K562 (cell line): ENCODE data around the gene GLIS1. TPM values are rescaled to one million over a fixed set of nuclear protein-coding genes. Genes with fewer than 3 reads are reported as not detected.
A peak's percentile ranks its signal among the peaks of the same experiment; 100 is the strongest.

Experiments
- ATAC-seq: fragments of 200-7000 bp; cut with Tn5 transposase; 3 replicates; pipeline ENCODE4 v1.9.1; 2020; ENCODE audit warnings: moderate library complexity
- BruUV-seq: library from RNA; stranded (reverse); fragments of 400-500 nt; replicated peaks from 2 replicates; lab custom pipeline; 2021; lab: Mats Ljungman, UMichigan
- CTCF ChIA-PET: fragments of 300-600 bp; formaldehyde crosslinking; extraction: SDS; loops from one replicate; lab custom pipeline; 2021; ENCODE audit warnings: low intra/inter-chr PET ratio; lab: Yijun Ruan, JAX
- POLR2A ChIA-PET: fragments of 300-600, 350-650 bp; sonication (Branson Sonifier 250); formaldehyde crosslinking; extraction: SDS; loops from one replicate; lab custom pipeline; 2021; ENCODE audit warnings: antibody characterized with exemption, inconsistent platforms; lab: Yijun Ruan, JAX
- DNase-seq, 4 experiments: peaks; one replicate each; pipeline versions ENCODE4 v3.0.0 to v3.0.0-alpha.2; 2011 to 2018; ENCODE audit warnings: low spot score in 3 of 4, mixed read lengths in 3 of 4; ENCODE audit errors: extremely low read depth in 1 of 4
- FAIRE-seq: peaks from 2 replicates; lab custom pipeline; 2011; peaks lifted over from hg19 to GRCh38; lab: Jason Lieb, UNC
- H2AFZ ChIP-seq: 2 replicates; pipeline ENCODE4 v1.6.0; 2011; ENCODE audit warnings: low read depth, low read length, control low read depth, inconsistent platforms
- H3K27ac ChIP-seq: fragments of 200-600 bp; 3 replicates; pipeline ENCODE4 v1.8.0; 2011; ENCODE audit warnings: low read depth, mild to moderate bottlenecking, control low read depth, inconsistent platforms, low read length, moderate library complexity, mixed read lengths; ENCODE audit errors: extremely low read depth
- H3K27me3 ChIP-seq, 2 experiments: fragments of 300-600 bp in 1 of 2; 2 replicates in 1 of 2; 3 replicates in 1 of 2; pipeline versions ENCODE4 v1.6.0 to v1.8.0; 2011; ENCODE audit warnings: inconsistent platforms in 2 of 2, low read length in 2 of 2, mild to moderate bottlenecking in 1 of 2, mixed read lengths in 1 of 2, moderate library complexity in 1 of 2; ENCODE audit not compliant: control insufficient read depth in 2 of 2, insufficient read depth in 2 of 2
- H3K36me3 ChIP-seq: fragments of 300-600 bp; 3 replicates; pipeline ENCODE4 v1.8.0; 2011; ENCODE audit warnings: mild to moderate bottlenecking, low read length, inconsistent platforms; ENCODE audit not compliant: control insufficient read depth, insufficient read depth
- H3K4me1 ChIP-seq, 2 experiments: fragments of 200-600 bp in 1 of 2; replicated peaks in 1 of 2; 2 replicates in 1 of 2; 3 replicates in 1 of 2; pipeline versions ENCODE4 v1.5.1 to v1.8.0; 2011; ENCODE audit warnings: inconsistent platforms in 2 of 2, low read length in 2 of 2, mild to moderate bottlenecking in 1 of 2, mixed read lengths in 1 of 2, moderate library complexity in 1 of 2; ENCODE audit not compliant: control insufficient read depth in 2 of 2, insufficient read depth in 2 of 2
- H3K4me2 ChIP-seq: 2 replicates; pipeline ENCODE4 v1.6.1; 2011; ENCODE audit warnings: low read length, control low read depth, inconsistent platforms, mixed read lengths; ENCODE audit not compliant: insufficient read depth
- H3K4me3 ChIP-seq: fragments of 200-600 bp; sonication (generic), shearing (Covaris generic); 2 replicates; pipeline ENCODE4 v1.5.1; 2016; ENCODE audit warnings: control low read depth, inconsistent platforms
- H3K79me2 ChIP-seq: fragments of 200-600 bp; 3 replicates; pipeline ENCODE4 v1.8.0; 2011; ENCODE audit warnings: low read length, inconsistent platforms; ENCODE audit not compliant: control insufficient read depth, insufficient read depth
- H3K9ac ChIP-seq, 2 experiments: 2 replicates each; pipeline versions ENCODE4 v1.6.0 to v1.6.1; 2011; ENCODE audit warnings: low read depth in 2 of 2, low read length in 2 of 2, control low read depth in 1 of 2, inconsistent platforms in 1 of 2, mild to moderate bottlenecking in 1 of 2, mixed read lengths in 1 of 2; ENCODE audit not compliant: insufficient read depth in 1 of 2
- H3K9me1 ChIP-seq: one replicate; pipeline ENCODE4 v1.6.0; 2011; ENCODE audit warnings: inconsistent platforms, mild to moderate bottlenecking, low read length, moderate library complexity; ENCODE audit not compliant: control insufficient read depth, insufficient read depth
- H3K9me3 ChIP-seq: replicated peaks from 2 replicates; pipeline ENCODE4 v1.5.1; 2011; ENCODE audit warnings: low read depth, low read length, inconsistent platforms; ENCODE audit not compliant: control insufficient read depth, insufficient read depth
- H4K20me1 ChIP-seq: replicated peaks from 2 replicates; pipeline ENCODE4 v1.6.1; 2011; ENCODE audit warnings: low read length, inconsistent platforms, mixed read lengths; ENCODE audit not compliant: control insufficient read depth, insufficient read depth
- HIVEP1 ChIP-seq: fragments of 250-450 bp; sonication (Bioruptor Pico); IDR thresholded peaks from 2 replicates; pipeline ENCODE4 v1.4.0; 2020; ENCODE audit warnings: mild to moderate bottlenecking
- JUNB ChIP-seq: fragments of 450-650 bp; formaldehyde crosslinking; conservative IDR thresholded peaks from 2 replicates; pipeline ENCODE4 v1.4.0; 2020; ENCODE audit warnings: mild to moderate bottlenecking
- MAZ ChIP-seq, 2 experiments: fragments of 450-650 bp in 1 of 2; sonication (generic) in 1 of 2; formaldehyde crosslinking; IDR thresholded peaks in 1 of 2; conservative IDR thresholded peaks in 1 of 2; 2 replicates each; pipeline versions ENCODE4 v1.4.0 to v1.5.0; 2020; ENCODE audit warnings: mild to moderate bottlenecking in 1 of 2, missing genetic modification reagents in 1 of 2
- PHF8 ChIP-seq: fragments of 200-600 bp; sonication (generic); IDR thresholded peaks from 2 replicates; pipeline ENCODE4 v1.6.1; 2012; ENCODE audit warnings: mixed run types, mild to moderate bottlenecking, inconsistent platforms, low read length, moderate library complexity, borderline replicate concordance
- SREBF1 ChIP-seq: fragments of 150-350 bp; IDR thresholded peaks from 2 replicates; pipeline ENCODE4 v1.6.1; 2014; ENCODE audit warnings: antibody characterized with exemption, low read depth, low read length, borderline replicate concordance
- SRSF1 ChIP-seq: fragments of 200-400 bp; formaldehyde crosslinking; IDR thresholded peaks from 2 replicates; pipeline ENCODE4 v1.6.1; 2017; ENCODE audit warnings: mild to moderate bottlenecking, low read depth, low read length, moderate library complexity
- WHSC1 ChIP-seq: IDR thresholded peaks from one replicate; pipeline ENCODE4 v1.6.1; 2012; ENCODE audit warnings: low read length, control low read depth, inconsistent platforms
- ZNF282 ChIP-seq: sonication (generic); formaldehyde crosslinking; IDR thresholded peaks from 2 replicates; pipeline ENCODE4 v1.8.1; 2023; ENCODE audit warnings: missing genetic modification reagents
- ZNF507 ChIP-seq: conservative IDR thresholded peaks from 2 replicates; pipeline ENCODE4 v1.6.1; 2017; ENCODE audit warnings: missing genetic modification characterization, missing compliant biosample characterization
- WGBS: fragments of 100-300 bp; shearing (Covaris generic); methylation state at CpG from one replicate; pipeline ENCODE4 v1.1.6; 2016; ENCODE audit warnings: low coverage, mixed read lengths; ENCODE audit not compliant: insufficient coverage; ENCODE audit errors: missing lambda C conversion rate; 5-methylcytosine and 5-hydroxymethylcytosine counted together
- in situ Hi-C: fragments of 300-500 bp; cut with MboI; formaldehyde crosslinking; loops from 4 replicates; pipeline ENCODE4 v1.15.0; 2018; ENCODE audit warnings: inconsistent platforms, mixed read lengths
- intact Hi-C: fragments of 100-400 bp; cut with micrococcal nuclease; formaldehyde crosslinking; loops from 2 replicates; pipeline ENCODE4 v1.14.2; 2022
- polyA plus RNA-seq, 8 experiments: library from polyadenylated mRNA; depleted of rRNA in 4 of 8; stranded (reverse) in 5 of 8; unstranded in 3 of 8; fragments of >200 nt; fragmentation: Nextera tagmentation in 2 of 8; fragmentation: Illumina TruSeq in 1 of 8; extraction: Ambion mirVana in 2 of 8; extraction: Trizol in 1 of 8; gene quantifications; 2 replicates each; pipeline versions ENCODE4 v1.2.1 to v1.2.3, GENCODE V29; 2011 to 2014; ENCODE audit warnings: inconsistent platforms in 1 of 8, missing spikeins in 1 of 8
- total RNA-seq, 7 experiments: library from RNA; depleted of rRNA in 6 of 7; stranded (reverse); fragments of >200 nt in 6 of 7; fragmentation: Illumina TruSeq in 2 of 7; extraction: Trizol in 2 of 7; gene quantifications; 2 replicates each; pipeline versions ENCODE4 v1.2.1 to v1.2.3, GENCODE V29; 2011 to 2021; ENCODE audit warnings: low replicate concordance in 1 of 7
- TF ChIP-seq, protein P1 (sequence below): fragments of 450-650 bp; formaldehyde crosslinking; IDR thresholded peaks from 2 replicates; pipeline ENCODE4 v1.4.0; 2022; ENCODE audit warnings: mild to moderate bottlenecking, moderate library complexity
- TF ChIP-seq, protein P2 (sequence below): fragments of 250-450 bp; sonication (Bioruptor Pico); IDR thresholded peaks from 2 replicates; pipeline ENCODE4 v1.8.0; 2022; ENCODE audit warnings: moderate library complexity, mild to moderate bottlenecking, inconsistent platforms
- TF ChIP-seq, protein P3 (sequence below): fragments of 250-450 bp; sonication (Bioruptor Pico); IDR thresholded peaks from 2 replicates; pipeline ENCODE4 v1.4.0; 2020; ENCODE audit warnings: mild to moderate bottlenecking
- TF ChIP-seq, protein P4 (sequence below): sonication (generic); formaldehyde crosslinking; IDR thresholded peaks from 2 replicates; pipeline ENCODE4 v1.8.1; 2022; ENCODE audit warnings: missing genetic modification reagents
- TF ChIP-seq, protein P5 (sequence below): fragments of 450-650 bp; IDR thresholded peaks from 2 replicates; pipeline ENCODE4 v1.6.1; 2018; ENCODE audit warnings: mild to moderate bottlenecking, low read depth; ENCODE audit not compliant: partially characterized antibody
- TF ChIP-seq, protein P6 (sequence below): sonication (generic); formaldehyde crosslinking; IDR thresholded peaks from 2 replicates; pipeline ENCODE4 v1.8.1; 2023; ENCODE audit warnings: mild to moderate bottlenecking, missing genetic modification reagents

The GLIS1 gene
- total and polyA plus RNA-seq, 9 of the 15 experiments (the other 6 are each of a cell fraction or from before 2014, with no cell fraction given) = not detected

DNA sequence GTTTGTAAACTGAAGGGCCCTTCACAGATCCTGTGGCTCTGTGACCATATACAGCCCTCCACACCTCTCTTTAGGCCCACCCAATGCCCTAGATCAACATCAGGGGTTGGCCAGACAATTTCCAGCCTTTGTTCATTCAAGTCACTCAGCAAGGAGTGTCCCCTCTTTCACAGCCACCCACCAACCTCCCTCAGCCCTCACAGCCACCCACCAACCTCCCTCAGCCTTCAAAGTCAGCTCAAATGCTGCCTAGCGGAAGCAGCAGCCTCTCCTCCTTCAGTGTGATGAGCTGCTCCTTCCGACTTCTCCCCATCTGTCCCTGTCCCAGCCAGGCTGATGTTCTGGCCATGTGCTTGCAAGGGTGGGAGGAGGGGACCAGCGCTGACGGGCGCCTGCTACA, 208.4 kb downstream of the GLIS1 start:
- FAIRE-seq (no peak), DNase-seq (no peak), ATAC-seq (no peak)
- WGBS = 2% methylated on average over 5 of the region's 5 CpGs
- H3K9me3 ChIP-seq = no peaks in the 10 kb centered on the region
- BruUV-seq = no TSS peak
- POLR2A ChIA-PET = interaction anchor here (0.9 kb wide), 1 partner anchor 26 kb away, joined by 3 read pairs; no protein-coding TSS in a partner anchor
- H3K4me1 ChIP-seq = peaks cover 0 to 8% of the 10 kb centered on the region in 2 experiments; a peak in 1 of 5 replicates
- no peak overlapping the region for H3K27ac ChIP-seq
- H4K20me1 ChIP-seq = peaks cover 32% of the 10 kb centered on the region
- H3K9ac ChIP-seq = 0 out of 4 replicates have a peak overlapping the region, but pooled peaks of 1 of the 2 experiments have one; percentile 10
- peaks cover 24 to 65% of the 10 kb centered on the region in 2 experiments; a peak in 4 of 5 replicates for H3K27me3 ChIP-seq
- no peak overlapping the region for H3K4me2 ChIP-seq
- no peak overlapping the region for H3K4me3 ChIP-seq
- no peak overlapping the region for H2AFZ ChIP-seq
- no peaks in the 10 kb centered on the region for H3K36me3 ChIP-seq
- intact Hi-C loops = no loop called here
- no peaks in the 10 kb centered on the region for H3K79me2 ChIP-seq
- in situ Hi-C loops = no loop called here
- H3K9me1 ChIP-seq = no peaks in the 10 kb centered on the region
- CTCF ChIA-PET = no interaction called here
- TF ChIP-seq ZNF282 (CRISPR knock-in tag) (no peak), JUNB (CRISPR knock-in tag) (no peak), PHF8 (no peak; the same call in 1 of the 2 replicates), HIVEP1 (CRISPR knock-in tag) (no peak), WHSC1 (no peak), ZNF507 (tag) (no peak), SREBF1 (no peak), MAZ (CRISPR knock-in tag; conservative IDR thresholded peaks at IDR 0.05 in 1 of 2, IDR thresholded peaks at IDR 0.05 in 1 of 2) (no peak), SRSF1 (no peak)
- TF ChIP-seq, protein P1, sequence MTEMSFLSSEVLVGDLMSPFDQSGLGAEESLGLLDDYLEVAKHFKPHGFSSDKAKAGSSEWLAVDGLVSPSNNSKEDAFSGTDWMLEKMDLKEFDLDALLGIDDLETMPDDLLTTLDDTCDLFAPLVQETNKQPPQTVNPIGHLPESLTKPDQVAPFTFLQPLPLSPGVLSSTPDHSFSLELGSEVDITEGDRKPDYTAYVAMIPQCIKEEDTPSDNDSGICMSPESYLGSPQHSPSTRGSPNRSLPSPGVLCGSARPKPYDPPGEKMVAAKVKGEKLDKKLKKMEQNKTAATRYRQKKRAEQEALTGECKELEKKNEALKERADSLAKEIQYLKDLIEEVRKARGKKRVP (CRISPR knock-in tag) = no peak
- TF ChIP-seq, protein P2, sequence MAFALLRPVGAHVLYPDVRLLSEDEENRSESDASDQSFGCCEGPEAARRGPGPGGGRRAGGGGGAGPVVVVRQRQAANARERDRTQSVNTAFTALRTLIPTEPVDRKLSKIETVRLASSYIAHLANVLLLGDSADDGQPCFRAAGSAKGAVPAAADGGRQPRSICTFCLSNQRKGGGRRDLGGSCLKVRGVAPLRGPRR (CRISPR knock-in tag) = no peak
- TF ChIP-seq, protein P3, sequence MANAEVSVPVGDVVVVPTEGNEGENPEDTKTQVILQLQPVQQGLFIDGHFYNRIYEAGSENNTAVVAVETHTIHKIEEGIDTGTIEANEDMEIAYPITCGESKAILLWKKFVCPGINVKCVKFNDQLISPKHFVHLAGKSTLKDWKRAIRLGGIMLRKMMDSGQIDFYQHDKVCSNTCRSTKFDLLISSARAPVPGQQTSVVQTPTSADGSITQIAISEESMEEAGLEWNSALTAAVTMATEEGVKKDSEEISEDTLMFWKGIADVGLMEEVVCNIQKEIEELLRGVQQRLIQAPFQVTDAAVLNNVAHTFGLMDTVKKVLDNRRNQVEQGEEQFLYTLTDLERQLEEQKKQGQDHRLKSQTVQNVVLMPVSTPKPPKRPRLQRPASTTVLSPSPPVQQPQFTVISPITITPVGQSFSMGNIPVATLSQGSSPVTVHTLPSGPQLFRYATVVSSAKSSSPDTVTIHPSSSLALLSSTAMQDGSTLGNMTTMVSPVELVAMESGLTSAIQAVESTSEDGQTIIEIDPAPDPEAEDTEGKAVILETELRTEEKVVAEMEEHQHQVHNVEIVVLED (CRISPR knock-in tag) = no peak
- TF ChIP-seq, protein P4, sequence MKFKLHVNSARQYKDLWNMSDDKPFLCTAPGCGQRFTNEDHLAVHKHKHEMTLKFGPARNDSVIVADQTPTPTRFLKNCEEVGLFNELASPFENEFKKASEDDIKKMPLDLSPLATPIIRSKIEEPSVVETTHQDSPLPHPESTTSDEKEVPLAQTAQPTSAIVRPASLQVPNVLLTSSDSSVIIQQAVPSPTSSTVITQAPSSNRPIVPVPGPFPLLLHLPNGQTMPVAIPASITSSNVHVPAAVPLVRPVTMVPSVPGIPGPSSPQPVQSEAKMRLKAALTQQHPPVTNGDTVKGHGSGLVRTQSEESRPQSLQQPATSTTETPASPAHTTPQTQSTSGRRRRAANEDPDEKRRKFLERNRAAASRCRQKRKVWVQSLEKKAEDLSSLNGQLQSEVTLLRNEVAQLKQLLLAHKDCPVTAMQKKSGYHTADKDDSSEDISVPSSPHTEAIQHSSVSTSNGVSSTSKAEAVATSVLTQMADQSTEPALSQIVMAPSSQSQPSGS (CRISPR knock-in tag) = no peak
- TF ChIP-seq, protein P5, sequence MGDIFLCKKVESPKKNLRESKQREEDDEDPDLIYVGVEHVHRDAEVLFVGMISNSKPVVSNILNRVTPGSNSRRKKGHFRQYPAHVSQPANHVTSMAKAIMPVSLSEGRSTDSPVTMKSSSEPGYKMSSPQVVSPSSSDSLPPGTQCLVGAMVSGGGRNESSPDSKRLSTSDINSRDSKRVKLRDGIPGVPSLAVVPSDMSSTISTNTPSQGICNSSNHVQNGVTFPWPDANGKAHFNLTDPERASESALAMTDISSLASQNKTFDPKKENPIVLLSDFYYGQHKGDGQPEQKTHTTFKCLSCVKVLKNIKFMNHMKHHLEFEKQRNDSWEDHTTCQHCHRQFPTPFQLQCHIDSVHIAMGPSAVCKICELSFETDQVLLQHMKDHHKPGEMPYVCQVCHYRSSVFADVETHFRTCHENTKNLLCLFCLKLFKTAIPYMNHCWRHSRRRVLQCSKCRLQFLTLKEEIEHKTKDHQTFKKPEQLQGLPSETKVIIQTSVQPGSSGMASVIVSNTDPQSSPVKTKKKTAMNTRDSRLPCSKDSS = no peak
- TF ChIP-seq, protein P6, sequence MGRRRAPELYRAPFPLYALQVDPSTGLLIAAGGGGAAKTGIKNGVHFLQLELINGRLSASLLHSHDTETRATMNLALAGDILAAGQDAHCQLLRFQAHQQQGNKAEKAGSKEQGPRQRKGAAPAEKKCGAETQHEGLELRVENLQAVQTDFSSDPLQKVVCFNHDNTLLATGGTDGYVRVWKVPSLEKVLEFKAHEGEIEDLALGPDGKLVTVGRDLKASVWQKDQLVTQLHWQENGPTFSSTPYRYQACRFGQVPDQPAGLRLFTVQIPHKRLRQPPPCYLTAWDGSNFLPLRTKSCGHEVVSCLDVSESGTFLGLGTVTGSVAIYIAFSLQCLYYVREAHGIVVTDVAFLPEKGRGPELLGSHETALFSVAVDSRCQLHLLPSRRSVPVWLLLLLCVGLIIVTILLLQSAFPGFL (CRISPR knock-in tag) = no peak
